ENCODE data around the gene OR2F1. TPM values are rescaled to one million over a fixed set of nuclear protein-coding genes. Genes with fewer than 3 reads are reported as not detected.

Gene OR2F1
- total RNA-seq, 1 donor from 2014 or later = 0.13 TPM

DNA sequence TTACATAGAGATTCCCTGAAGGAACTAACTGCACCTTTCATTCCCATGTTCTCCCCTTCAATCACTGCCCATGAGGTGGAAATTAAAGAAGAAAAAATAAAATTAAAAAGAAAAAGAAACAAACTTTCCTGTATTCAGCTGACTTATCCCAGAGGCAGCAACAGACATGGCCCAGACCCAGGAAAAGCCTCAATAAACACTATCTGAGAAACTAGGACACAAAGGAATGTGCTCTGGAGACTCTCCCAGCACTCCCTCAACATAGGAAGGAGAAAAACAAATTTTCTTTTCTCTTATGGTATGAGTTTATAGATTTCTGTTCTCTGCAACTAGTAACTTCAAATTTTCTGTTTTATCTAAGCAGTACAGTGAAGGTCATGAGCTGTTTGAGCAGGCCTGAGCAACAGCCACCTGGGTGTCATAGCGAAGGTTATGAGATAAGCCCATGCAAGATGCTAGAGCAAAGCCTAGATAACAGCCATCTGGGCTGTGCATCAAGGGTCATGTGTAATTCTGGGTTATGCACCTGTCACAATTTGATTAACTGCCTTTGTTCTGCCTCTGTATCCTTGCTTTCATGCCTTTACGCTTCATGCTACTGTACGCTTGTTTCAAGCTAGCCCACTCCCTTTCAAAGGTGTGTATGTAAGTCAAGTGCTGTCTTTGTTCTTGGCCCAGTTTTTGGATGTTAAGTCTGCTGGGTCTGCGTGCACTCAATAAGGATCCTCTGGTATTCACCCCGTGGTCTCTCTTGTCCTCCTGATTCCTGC lies 34.5 kb downstream of the OR2F1 start:
- TF ChIP-seq, protein P1, sequence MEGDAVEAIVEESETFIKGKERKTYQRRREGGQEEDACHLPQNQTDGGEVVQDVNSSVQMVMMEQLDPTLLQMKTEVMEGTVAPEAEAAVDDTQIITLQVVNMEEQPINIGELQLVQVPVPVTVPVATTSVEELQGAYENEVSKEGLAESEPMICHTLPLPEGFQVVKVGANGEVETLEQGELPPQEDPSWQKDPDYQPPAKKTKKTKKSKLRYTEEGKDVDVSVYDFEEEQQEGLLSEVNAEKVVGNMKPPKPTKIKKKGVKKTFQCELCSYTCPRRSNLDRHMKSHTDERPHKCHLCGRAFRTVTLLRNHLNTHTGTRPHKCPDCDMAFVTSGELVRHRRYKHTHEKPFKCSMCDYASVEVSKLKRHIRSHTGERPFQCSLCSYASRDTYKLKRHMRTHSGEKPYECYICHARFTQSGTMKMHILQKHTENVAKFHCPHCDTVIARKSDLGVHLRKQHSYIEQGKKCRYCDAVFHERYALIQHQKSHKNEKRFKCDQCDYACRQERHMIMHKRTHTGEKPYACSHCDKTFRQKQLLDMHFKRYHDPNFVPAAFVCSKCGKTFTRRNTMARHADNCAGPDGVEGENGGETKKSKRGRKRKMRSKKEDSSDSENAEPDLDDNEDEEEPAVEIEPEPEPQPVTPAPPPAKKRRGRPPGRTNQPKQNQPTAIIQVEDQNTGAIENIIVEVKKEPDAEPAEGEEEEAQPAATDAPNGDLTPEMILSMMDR (IDR thresholded peaks at IDR 0.05; ENCODE audit: insufficient read depth, low read length, poor library complexity, severe bottlenecking) = no peak
- Histone ChIP-seq H3K27me3 (ENCODE audit: control insufficient read depth, insufficient read depth, low read length) (no peaks in the 10 kb centered on the region), H3K4me3 (ENCODE audit: low read depth, low read length) (no peak overlapping the region), H3K36me3 (ENCODE audit: control insufficient read depth, insufficient read depth, low read length) (no peaks in the 10 kb centered on the region)
- no peak for DNase-seq (ENCODE audit: low read depth)

DNA sequence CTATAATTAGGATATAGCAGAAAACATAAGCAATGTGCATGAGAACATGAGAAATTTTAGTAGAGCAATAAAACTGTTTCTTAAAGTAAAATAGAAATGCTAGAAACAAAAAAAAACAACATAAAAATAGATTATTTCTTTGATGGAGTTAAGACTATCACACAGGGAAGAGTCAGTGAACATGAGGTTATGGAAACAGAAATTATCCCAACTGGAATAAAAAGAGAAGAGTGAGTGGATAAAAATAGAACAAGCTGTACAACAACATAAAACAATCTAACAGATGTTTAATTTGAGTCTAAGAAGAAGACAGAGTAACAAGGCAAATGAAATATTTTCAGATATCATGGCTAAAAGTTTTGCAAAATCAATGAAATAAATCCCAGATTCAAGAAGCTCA lies 38.0 kb downstream of the OR2F1 start:
- TF ChIP-seq, protein P1 (IDR thresholded peaks at IDR 0.05; ENCODE audit: insufficient read depth, low read length, poor library complexity, severe bottlenecking) = no peak
- Histone ChIP-seq H3K36me3 (ENCODE audit: control insufficient read depth, insufficient read depth, low read length) (no peaks in the 10 kb centered on the region), H3K4me3 (ENCODE audit: low read depth, low read length) (no peak overlapping the region), H3K27me3 (ENCODE audit: control insufficient read depth, insufficient read depth, low read length) (no peaks in the 10 kb centered on the region)
- no peak for DNase-seq (ENCODE audit: low read depth)

DNA sequence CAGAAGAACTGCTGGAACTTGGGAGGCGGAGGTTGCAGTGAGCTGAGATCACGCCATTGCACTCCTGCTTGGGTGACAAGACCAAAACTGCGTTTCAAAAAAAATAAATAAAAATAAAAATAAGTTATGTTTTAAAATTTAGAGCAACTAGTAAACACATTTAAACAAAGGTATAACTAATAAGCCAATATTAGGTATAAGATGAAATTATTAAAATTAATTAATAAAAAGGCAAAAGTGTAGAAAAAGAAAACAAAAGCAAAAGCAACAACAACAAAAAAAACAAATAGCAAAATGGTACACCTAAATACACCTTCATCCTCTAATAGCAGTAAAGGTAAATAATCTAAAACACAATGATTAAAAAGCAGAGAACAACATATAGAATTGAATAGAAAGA lies 39.3 kb downstream of the OR2F1 start:
- TF ChIP-seq, protein P1 (IDR thresholded peaks at IDR 0.05; ENCODE audit: insufficient read depth, low read length, poor library complexity, severe bottlenecking) = no peak
- H3K27me3 ChIP-seq (ENCODE audit: control insufficient read depth, insufficient read depth, low read length) = no peaks in the 10 kb centered on the region
- DNase-seq (ENCODE audit: low read depth) = no peak
- H3K4me3 ChIP-seq (ENCODE audit: low read depth, low read length) = no peak overlapping the region
- no peaks in the 10 kb centered on the region for H3K36me3 ChIP-seq (ENCODE audit: control insufficient read depth, insufficient read depth, low read length)

DNA sequence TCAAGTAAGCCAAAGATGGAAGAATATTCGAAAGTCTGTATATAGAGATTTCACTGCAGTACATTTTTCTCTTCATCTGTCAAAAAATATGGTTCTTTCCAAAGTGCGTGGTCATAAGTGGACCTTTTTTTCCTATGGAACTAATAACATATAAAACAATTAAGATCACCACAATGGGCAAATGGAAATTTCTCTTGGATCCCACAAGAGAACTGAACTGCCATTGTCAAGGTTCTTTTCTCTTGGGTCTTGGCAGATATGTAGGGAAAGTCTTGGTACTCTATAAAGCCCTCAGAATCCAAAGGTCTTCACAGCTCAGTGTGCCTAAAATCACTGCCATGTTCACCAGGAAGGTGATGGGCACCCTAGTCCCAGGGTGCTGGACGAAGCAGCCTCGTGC lies 45.4 kb downstream of the OR2F1 start, which contains the start of gene OR6B1:
OR6B1 (plus strand) TSS at position 301 of the 400 bp plus-strand sequence. CDS start 3,677 bp downstream, outside the sequence.
- Histone ChIP-seq H3K4me3 (ENCODE audit: low read depth, low read length) (no peak within 1 kb of the TSS), H3K36me3 (ENCODE audit: control insufficient read depth, insufficient read depth, low read length) (no peaks in the 10 kb centered on the region), H3K27me3 (ENCODE audit: control insufficient read depth, insufficient read depth, low read length) (no peaks in the 10 kb centered on the region)
- no peak for DNase-seq (ENCODE audit: low read depth)
- TF ChIP-seq, protein P1 (IDR thresholded peaks at IDR 0.05; ENCODE audit: insufficient read depth, low read length, poor library complexity, severe bottlenecking) = no peak

DNA sequence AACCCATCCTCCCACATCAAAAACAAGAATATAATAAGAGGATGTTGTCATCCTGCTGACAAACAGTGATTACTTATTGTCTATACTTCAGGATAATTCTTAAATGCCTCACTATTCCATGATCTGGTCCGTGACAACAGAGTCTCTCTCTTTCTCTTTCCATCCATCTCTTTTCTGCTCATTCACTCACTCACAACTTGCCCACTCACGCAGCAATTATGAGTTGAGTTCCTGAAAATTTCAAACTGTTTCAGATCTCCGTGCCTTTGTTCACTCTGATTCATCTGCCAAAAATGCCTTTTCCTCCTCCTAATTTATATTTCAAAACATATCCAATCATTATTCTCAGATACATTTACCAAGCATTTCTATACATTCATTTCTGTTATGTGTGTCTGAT lies 46.9 kb downstream of the OR2F1 start:
- TF ChIP-seq, protein P1 (IDR thresholded peaks at IDR 0.05; ENCODE audit: insufficient read depth, low read length, poor library complexity, severe bottlenecking) = no peak
- no peaks in the 10 kb centered on the region for H3K27me3 ChIP-seq (ENCODE audit: control insufficient read depth, insufficient read depth, low read length)
- DNase-seq (ENCODE audit: low read depth) = no peak

DNA sequence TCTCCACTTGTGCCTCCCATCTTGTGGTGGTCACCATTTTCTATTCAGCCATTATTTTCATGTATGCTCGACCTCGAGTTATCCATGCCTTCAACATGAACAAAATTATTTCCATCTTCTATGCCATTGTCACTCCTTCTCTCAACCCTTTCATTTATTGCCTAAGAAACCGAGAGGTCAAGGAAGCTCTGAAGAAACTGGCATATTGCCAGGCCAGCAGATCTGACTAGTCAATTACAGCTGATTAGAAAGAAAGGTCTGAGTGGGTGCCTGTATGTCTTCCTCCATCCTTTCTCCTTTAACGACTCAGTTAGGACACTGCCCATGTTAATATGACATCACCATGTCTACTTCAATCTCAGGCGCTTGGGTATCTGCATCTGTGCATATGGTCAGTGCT lies 50.1 kb downstream of the OR2F1 start:
- Histone ChIP-seq H3K36me3 (ENCODE audit: control insufficient read depth, insufficient read depth, low read length) (no peaks in the 10 kb centered on the region), H3K27me3 (ENCODE audit: control insufficient read depth, insufficient read depth, low read length) (no peaks in the 10 kb centered on the region), H3K4me3 (ENCODE audit: low read depth, low read length) (no peak overlapping the region)
- TF ChIP-seq, protein P1 (IDR thresholded peaks at IDR 0.05; ENCODE audit: insufficient read depth, low read length, poor library complexity, severe bottlenecking) = no peak
- no peak for DNase-seq (ENCODE audit: low read depth)

More for the DNA sequence above, 46.9 kb downstream of the OR2F1 start:
- H3K4me3 ChIP-seq (ENCODE audit: low read depth, low read length) = no peak overlapping the region
- no peaks in the 10 kb centered on the region for H3K36me3 ChIP-seq (ENCODE audit: control insufficient read depth, insufficient read depth, low read length)

Measured in kidney epithelial cell (primary cell).